Hepatocyte (in vitro differentiated cells): Measurements from ENCODE around the gene AGMAT.

ENCODE experiments used
- CTCF ChIP-seq: fragments of 200-600 bp; sonication (generic); IDR thresholded peaks from 2 replicates; pipeline ENCODE4 v1.5.1; 2016; ENCODE audit warnings: antibody characterized with exemption, mild to moderate bottlenecking; ENCODE audit not compliant: poor library complexity
- EZH2 ChIP-seq: fragments of 200-600 bp; sonication (generic); IDR thresholded peaks from 2 replicates; pipeline ENCODE4 v1.6.1; 2016; ENCODE audit warnings: antibody characterized with exemption, mild to moderate bottlenecking, borderline replicate concordance
- EZH2phosphoT487 ChIP-seq: fragments of 200-600 bp; sonication (generic); IDR thresholded peaks from one replicate; pipeline ENCODE4 v1.6.1; 2018; ENCODE audit warnings: antibody characterized with exemption, mild to moderate bottlenecking, low read depth, moderate library complexity; ENCODE audit not compliant: unreplicated experiment, severe bottlenecking

GRCh38 chr1:15538771-15539170 lies 46.1 kb downstream of the AGMAT start:
- no peak for TF ChIP-seq CTCF
- no peak for TF ChIP-seq EZH2phosphoT487
- TF ChIP-seq EZH2: no peak
